ENCODE results near the gene FAAH.

FAAH gene

DNA sequence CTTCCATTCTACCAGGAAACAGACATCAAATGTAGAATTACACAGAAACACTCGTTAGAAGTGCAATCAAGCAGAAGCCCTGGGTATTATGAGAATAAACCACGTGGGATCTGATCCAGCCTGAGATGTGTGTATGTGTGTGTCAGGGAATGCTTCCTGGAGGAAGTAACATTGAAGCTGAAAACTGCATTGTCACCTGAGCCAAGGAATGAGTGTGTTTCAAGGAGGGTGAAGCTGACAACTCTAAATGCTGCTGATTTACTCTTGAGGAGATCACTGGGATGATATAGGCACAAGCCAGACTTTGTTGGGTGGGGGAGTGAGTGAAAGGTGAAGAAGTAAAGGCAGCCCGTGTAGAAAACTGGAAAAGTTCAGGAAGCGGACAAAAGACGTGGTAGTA is 27.6 kb downstream of the FAAH start:
- TF ChIP-seq, protein P1, sequence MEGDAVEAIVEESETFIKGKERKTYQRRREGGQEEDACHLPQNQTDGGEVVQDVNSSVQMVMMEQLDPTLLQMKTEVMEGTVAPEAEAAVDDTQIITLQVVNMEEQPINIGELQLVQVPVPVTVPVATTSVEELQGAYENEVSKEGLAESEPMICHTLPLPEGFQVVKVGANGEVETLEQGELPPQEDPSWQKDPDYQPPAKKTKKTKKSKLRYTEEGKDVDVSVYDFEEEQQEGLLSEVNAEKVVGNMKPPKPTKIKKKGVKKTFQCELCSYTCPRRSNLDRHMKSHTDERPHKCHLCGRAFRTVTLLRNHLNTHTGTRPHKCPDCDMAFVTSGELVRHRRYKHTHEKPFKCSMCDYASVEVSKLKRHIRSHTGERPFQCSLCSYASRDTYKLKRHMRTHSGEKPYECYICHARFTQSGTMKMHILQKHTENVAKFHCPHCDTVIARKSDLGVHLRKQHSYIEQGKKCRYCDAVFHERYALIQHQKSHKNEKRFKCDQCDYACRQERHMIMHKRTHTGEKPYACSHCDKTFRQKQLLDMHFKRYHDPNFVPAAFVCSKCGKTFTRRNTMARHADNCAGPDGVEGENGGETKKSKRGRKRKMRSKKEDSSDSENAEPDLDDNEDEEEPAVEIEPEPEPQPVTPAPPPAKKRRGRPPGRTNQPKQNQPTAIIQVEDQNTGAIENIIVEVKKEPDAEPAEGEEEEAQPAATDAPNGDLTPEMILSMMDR (conservative IDR thresholded peaks at IDR 0.05; ENCODE audit: low read depth, low read length), result no peak
- no peak overlapping the region for H3K4me3 ChIP-seq (ENCODE audit: low read depth, low read length)
- no peak for DNase-seq (ENCODE audit: low read depth)

DNA sequence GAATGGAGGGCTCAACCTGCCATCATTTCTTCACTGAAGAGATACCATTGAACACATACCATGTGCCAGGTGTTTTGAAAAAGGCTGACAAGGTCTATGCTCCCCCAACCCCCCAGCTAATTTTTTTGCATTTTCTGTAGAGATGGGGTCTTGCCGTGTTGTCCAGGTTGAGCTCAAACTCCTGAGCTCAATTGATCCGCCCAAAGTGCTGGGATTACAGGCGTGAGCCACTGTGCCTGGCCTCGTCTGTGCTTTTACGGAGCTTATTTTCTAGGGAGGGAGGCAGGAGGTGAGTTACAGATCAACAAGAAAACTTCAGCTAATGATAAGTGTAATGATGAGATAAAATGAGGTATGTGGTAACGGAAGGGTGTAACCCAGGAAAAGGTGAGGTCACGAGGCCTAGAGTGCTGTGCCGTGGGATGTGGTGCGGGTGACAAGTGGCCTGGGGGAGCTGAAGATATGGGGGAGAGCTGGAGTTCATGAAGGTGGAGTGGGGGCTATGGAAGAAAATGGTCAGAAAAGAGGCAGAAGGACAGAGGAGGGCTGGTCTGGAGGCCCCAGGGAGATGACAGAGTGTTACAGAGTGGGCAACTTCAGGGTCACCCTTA is 28.2 kb downstream of the FAAH start:
- DNase-seq (ENCODE audit: low read depth), result no peak
- TF ChIP-seq, protein P1 (conservative IDR thresholded peaks at IDR 0.05; ENCODE audit: low read depth, low read length), result no peak
- H3K4me3 ChIP-seq (ENCODE audit: low read depth, low read length), result no peak overlapping the region

DNA sequence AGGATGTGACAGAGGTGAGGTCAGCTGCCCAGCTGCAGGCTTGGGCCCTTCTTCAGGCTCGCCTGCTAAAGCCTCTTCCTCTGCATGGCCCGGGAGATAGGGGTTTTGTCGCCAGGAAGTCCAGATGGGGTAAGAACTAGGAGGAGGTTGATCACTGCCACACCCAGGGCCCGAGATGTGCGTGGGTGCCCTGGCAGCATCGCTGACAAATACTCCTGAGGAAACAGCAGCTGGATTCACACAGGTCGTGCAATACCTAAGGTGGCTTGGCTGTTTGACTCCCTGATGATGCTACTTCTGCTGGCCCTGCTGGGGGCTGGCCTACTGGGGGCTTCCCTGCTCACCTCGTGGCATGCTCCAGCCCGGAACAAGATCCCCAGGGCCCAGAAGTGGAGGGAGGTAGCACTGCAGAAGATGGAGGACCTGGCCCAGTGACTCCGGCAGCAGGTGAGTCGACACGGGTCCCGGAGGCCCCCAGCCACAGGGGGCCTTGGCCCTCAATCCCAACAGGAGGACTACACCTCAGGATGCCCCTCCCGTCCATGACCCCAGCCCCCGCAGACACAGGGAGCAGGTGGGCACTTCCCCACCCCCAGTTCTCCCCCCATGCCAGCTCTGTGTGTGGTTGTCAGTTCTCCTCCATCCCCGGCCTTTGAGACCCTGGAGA is 29.6 kb downstream of the FAAH start:
- DNase-seq (ENCODE audit: low read depth), result no peak
- TF ChIP-seq, protein P1 (conservative IDR thresholded peaks at IDR 0.05; ENCODE audit: low read depth, low read length), result no peak
- H3K4me3 ChIP-seq (ENCODE audit: low read depth, low read length), result no peak overlapping the region

GRCh38 chr1:46424730-46425129 is 30.6 kb downstream of the FAAH start:
- TF ChIP-seq, protein P1 (conservative IDR thresholded peaks at IDR 0.05; ENCODE audit: low read depth, low read length), result no peak
- DNase-seq (ENCODE audit: low read depth), result no peak
- no peak overlapping the region for H3K4me3 ChIP-seq (ENCODE audit: low read depth, low read length)

DNA sequence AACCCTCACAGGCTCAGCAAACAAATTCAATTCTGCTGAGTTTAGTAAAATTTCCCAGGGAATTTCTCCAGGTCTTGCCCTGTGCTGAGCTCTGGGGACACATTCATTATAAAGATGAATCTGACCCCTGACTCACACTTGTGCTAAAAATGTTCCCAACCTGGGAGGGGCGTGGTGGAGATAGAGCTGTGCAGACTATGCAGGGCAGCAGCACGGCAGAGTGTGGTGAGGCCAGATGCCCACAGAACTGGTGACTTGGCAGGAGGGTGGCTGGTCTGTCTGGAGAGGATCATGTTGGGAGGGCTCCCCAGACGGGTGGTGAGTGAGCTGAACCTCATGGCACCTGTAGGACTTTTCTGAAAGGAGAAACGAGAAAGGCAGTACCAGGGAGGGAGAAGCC is 31.6 kb downstream of the FAAH start:
- no peak for DNase-seq (ENCODE audit: low read depth)
- H3K4me3 ChIP-seq (ENCODE audit: low read depth, low read length), result no peak overlapping the region
- TF ChIP-seq, protein P1 (conservative IDR thresholded peaks at IDR 0.05; ENCODE audit: low read depth, low read length), result no peak

DNA sequence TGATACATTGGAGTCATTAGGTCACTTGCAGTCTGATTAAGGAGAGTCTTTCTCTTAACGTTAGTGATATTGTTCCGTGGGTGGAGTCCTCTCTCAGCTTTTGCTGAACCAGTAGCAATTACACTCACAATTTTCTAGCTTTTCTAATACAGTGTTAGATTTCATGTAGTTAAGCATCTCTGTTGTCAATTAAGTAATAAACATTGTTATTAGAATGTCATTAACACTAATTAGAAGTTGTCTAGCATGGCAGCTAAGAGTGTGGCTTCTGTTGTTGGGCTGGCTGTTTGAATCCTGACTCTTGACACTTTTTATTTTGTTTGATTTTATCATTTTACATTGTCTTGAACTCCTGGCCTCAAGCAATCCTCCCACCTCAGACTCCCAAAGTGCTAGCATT is 33.4 kb downstream of the FAAH start:
- DNase-seq (ENCODE audit: low read depth), result no peak
- no peak overlapping the region for H3K4me3 ChIP-seq (ENCODE audit: low read depth, low read length)
- TF ChIP-seq, protein P1 (conservative IDR thresholded peaks at IDR 0.05; ENCODE audit: low read depth, low read length), result no peak

DNA sequence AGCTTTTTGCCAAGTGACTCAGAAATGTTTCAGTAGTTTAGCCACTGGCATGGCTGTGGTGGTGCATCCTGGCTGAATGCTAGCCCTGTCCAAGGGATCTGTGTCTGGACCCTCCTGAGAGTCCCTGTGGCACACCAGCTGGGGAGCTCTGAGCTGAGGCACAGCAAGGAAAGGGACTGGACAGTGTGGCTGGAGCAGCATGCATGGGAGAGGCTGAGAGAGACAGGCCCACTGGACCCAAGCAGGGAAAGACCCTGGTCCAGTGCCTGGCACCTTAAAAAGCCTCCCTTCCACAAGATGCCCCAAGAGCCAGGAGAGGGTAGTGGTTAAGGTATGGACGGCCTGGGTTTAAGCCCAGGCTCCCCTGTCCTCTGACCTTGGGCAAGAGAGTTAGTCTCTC is 35.3 kb downstream of the FAAH start:
- no peak overlapping the region for H3K4me3 ChIP-seq (ENCODE audit: low read depth, low read length)
- TF ChIP-seq, protein P1 (conservative IDR thresholded peaks at IDR 0.05; ENCODE audit: low read depth, low read length), result no peak

More for the DNA sequence above, 35.3 kb downstream of the FAAH start:
- DNase-seq (ENCODE audit: low read depth), result no peak

Measured in choroid plexus epithelial cell (primary cell).